Ramos (cell line): ENCODE data around the gene FAM241A.
"Not testable (repeated sequence)": the region's sequence is repeated elsewhere in the genome, so short reads cannot be mapped to it uniquely, and the experiment has no call there.

Experiments used
- in situ Hi-C: fragments of 300-500 bp; cut with MboI; formaldehyde crosslinking; loops from one replicate; pipeline ENCODE4 v1.14.3; 2022; ENCODE audit warnings: low sequenced_read_pairs; ENCODE audit not compliant: unreplicated experiment

The FAM241A gene

DNA sequence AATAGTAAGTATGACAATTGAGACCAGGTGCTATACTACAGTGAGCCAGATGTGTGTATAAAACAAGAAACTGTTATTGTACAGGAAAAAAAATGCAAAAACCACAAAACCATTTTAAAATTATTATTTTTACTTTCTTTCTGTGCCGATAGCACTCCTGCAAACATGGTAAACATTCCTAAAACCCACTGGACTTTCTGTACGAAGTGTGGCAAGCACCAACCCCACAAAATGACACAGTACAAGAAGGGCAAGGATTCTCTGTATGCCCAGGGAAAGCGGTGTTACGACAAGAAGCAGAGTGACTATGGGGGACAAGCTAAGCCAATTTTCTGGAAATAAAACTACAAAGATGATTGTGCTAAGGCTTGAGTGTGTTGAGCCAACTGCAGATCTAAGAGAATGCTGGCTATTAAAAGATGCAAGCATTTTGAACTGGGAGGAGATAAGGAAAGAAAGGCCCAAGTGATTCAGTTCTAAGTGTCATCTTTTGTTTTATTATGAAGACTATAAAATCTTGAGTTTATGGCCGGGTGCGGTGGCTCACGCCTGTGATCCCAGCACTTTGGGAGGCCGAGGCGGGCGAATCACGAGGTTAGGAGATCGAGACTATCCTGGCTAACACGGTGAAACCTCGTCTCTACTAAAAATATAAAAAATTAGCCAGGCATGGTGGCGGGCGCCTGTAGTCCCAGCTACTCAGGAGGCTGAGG is 26.0 kb downstream of the FAM241A start:
- in situ Hi-C loops, result not testable (repeated sequence)

DNA sequence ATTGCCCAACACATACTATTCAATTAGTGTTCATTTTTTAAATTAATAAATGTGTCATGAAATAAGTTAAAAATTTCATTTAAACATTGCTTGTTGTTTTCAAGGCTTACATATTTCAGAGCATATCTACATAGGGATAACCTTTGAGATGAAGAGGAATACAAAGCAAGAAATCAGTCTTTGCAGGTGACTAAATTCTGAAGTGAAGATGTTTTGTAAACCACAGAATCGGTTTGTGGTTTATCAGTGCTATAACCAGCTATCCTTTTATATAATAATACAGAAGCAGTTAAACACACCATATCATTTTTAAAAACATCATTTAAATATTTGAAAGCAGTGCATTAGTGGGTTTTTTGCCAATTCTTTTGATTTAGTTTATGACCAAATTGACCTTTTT is 26.9 kb downstream of the FAM241A start:
- in situ Hi-C loops, result no loop called here

DNA sequence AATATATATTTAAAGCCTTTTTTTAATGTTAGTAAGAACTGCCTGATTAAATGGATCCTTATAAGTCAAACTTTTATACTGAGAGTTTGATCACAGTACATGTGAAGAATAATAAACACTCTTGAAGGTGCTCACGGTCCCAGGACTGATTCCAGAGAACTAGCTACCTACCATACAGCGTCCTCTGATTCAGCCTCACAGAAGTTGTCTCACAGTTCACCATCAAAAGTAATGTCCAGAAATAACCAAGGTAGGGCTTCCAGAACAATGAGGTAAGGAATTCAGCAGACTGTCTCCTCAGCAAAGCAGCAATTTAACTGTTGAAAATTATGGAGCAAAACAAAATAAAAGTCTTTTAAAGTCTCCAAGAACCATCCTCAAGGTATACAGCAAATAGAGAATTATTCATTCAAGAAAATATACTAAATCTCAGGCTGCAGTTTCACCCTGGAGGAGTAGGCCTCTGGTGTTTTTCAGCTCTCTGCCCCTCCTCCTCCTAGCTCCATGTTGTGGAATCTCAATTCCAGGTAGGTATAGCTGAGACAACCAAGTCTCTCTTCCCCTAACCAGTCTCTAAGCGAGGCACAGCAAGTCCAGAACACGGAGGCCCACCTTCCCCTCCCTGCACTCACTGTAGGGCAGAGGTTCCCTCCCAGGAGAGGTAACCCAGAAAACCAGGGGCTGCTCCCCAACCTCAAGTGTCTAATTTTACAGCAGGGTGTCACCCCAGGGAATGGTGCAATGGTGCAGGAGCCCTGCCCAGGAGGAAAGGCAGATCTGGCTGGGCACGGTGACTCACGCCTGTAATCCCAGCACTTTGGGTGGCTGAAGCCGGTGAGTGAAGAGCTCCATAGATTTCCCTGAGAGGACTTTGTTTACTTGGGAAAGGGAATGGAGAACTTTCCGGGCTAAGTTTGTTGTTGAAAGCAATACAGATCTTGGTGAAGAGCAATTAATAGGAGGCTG is 28.6 kb downstream of the FAM241A start:
- in situ Hi-C loops, result no loop called here

DNA sequence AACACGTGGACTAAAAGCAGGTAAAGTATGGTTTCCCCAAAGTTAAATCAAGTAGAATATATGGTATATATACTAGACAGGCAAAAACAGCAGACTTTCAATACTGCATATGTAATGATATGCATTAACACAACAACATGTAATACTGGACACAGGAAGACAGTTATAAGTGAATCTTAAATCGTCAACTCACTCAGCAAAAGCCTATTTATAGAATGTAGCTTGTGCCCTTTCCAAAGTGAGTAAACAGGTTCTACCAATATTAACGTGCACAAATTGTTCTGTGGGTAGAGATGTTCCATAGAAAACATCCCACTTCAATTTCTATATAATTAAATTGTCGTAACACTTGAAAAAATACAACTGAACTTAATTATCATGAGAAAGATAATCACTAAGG is 30.6 kb downstream of the FAM241A start:
- in situ Hi-C loops, result no loop called here

DNA sequence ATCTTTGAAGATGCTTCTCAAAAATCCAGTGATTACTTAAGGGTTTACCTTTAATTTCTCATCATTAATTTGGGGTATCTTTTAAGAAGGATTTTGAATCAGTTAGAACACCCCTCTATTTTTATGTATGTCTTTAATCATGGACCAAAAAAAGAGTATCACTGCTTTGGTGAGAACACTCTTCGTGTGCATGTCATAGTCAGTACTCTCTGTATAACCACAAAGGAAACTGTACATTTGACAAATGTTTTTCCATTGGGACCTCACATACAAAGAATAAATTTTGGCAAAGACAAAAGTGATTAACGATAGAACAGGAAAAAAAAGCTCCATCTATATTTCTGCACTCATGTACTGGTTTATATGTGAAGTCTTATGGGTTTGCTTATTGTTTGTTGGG is 31.3 kb downstream of the FAM241A start:
- in situ Hi-C loops, result no loop called here

DNA sequence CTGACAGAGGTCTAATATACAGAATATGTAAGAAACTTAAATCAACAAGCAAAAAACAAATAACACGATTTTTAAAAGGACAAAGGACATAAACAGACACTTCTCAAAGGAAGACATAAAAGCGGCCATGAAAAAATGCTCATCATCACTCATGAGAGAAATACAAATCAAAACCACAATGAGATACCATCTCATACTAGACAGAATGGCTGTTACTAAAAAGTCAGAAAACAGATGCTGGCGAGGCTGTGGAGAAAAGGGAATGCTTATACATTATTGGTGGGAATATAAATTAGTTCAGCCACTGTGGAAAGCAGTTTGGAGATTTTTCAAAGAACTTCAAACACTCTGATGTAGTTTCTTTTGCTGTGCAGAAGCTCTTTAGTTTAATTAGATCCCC is 33.5 kb downstream of the FAM241A start:
- in situ Hi-C loops, result not testable (repeated sequence)

DNA sequence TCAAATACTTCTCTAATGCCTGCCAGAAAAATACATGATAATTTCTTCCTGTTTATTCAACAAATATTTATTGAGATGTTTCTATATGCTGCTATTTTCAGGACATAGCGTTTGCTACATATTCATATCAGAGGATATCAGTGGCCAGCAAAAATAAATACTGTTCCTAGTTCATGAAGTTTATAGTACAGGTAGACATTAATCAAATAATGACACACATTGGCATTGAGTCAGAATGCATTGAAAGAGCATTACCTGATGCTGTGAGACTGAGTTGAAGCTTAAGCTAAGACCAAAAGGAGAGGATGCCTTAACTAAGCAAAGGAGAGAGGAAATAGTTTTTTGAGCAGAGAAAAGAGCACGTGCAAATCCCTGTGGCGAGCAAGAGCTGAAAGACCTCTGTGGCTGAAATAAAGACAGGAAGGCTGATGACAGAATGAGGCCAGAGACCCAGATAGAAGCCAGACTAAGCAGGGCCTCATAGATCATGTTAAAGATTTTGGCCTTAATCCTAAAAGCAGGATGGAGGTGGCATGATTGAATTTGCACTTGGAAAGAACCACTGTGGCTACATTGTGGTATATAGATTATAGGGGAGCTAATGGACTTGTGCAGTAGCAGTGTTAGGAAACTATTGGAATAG is 36.2 kb downstream of the FAM241A start:
- in situ Hi-C loops, result no loop called here

DNA sequence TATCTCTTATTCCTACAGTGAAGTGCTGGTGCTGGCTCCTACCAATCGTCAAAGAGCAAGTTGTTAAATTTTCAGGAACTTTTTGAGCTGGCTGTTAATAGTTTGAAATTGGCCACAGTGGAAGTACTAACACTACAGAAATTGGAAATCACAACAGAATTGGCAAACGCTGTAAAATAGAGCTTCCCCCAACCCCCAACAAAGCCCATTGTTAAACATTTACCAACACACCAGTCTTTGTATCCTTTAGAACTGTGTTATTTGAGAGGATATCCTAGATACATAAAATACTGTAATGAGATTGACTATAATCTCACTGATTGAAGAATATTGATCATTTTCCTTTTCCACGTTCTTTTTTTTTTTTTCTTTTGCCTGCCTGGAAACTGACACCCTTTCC is 37.4 kb downstream of the FAM241A start:
- in situ Hi-C loops, result no loop called here

DNA sequence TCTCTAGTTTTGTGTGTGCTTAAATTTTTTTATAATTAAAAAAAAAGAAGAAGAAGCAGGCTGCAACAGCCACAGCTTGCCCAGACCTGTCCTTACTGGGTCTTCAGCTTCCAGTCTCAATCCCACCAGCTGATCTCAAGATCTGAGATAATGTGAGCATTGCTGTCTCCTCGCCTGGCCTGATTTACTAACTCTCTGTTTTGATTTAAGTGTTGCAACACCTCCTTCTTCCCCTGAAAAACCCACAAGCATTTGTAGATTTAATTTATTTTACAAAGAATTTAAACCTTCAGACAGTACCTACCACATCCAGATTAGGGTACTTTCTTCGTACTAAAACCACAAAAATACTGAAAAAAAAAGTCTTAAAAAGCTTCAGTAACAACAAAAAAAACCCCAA is 38.0 kb downstream of the FAM241A start:
- in situ Hi-C loops, result no loop called here

DNA sequence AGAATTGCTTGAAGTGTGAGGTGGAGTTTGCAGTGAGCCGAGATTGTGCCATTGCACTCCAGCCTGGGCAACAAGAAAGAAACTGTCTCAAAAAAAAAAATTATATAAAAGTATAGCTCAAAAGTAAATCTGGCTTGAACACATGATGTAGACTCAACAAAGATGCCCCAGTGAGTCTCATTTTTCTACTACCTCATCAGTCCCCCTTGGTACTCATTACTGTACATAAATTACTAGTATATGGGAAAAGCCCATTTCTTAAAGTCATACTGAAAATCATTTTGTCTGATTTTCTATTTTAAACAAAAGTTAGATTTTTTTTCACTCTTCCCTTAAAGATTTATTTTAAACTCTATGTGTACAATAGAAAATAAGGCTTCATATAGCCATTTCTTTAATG is 39.2 kb downstream of the FAM241A start:
- in situ Hi-C loops, result no loop called here

DNA sequence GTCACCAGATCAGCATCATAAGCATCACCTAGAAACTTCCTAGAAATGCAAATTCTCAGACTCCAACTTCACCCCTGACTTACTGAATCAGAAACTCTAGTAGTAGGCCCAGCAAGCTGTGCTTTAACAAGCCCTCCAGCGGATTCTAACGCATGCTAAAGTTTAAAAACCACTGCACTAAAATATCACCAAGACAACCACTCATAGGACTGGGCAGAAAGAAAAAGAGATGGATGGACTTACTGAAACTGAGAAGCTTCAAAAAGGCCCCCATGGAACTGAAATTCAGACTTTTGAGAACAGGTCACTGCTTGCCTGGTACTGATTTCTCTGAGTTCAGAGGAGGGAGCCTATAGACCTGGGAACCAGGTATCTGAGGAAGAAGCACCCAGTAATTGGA is 40.1 kb downstream of the FAM241A start:
- in situ Hi-C loops, result no loop called here

DNA sequence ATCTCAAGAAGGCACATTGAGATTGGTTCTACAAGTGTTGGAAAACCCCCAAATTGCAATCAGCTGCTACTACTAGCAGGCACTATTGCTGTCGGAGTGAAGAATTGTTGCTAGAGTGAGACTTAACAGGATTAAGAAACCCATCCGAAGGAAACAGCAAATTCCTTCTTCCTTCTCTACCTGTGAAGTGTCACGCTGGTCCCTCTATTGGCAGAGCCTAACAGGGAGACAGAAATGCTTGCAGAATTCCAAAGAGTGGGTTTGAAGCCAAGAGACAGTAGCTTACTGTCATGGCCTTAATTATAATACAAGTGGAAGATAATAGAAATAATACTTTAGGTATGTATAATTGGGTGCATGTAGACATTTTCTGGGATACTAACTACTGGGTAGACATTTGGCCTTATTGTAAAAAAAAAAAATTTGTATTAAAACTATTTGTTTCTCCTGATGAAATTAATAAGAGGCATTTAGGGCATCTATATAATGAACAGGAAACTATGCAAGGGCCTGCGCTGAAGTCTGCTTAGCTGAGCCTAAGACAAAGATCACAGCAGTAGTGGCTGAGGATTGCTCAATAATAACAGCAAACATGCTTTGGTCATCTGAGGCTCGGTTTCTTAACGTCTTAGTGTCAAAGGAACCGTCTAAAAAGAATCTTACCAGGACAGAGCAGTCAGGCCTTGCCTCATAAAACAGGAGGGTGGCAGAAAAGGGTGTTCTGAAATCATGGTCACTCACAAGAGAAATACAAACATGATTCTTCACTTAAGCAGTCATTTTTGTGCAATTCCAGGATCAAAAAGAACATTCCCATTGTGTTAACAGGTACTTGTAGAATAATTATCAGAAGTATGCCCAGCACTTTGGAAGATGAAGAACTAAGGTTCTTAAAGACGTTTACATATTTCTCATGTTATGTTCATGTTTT is 40.8 kb downstream of the FAM241A start:
- in situ Hi-C loops, result no loop called here

DNA sequence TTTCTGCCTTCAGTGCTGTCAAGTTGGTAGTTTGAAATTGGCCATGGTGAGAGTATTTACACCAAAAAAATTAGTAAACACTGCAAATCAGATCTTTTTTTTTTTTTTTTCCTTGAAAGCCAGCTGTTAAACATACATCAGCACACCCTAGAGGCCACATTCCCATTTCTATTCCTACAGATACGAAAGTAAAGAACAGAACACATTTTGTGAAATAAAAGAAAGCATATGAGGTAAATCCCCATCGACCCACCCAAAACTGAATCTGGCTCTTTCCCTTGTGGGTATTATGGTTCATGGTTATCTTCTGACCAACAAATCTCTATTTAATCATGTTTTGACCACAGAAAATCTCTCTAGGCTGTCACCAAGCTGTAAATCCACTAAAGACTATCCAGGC is 44.5 kb downstream of the FAM241A start:
- in situ Hi-C loops, result no loop called here

DNA sequence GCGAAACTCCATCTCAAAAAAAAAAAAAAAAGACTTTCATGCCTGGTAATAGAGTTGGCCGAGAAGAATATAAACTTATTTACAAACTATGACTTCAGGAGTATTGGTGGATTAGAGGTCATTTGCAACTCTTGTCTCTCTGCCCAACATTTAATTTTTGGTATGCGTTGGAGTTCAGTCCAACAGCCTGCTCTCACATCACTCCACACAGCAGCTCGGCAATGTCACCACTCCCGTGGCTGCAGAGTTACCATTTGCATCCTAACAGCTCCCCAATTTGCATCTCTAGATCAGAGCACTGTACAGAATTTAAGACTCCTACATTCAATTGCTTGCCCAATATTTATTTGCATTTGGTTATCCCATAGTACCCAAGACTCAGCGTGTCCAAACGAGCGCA is 45.4 kb downstream of the FAM241A start:
- in situ Hi-C loops, result no loop called here

DNA sequence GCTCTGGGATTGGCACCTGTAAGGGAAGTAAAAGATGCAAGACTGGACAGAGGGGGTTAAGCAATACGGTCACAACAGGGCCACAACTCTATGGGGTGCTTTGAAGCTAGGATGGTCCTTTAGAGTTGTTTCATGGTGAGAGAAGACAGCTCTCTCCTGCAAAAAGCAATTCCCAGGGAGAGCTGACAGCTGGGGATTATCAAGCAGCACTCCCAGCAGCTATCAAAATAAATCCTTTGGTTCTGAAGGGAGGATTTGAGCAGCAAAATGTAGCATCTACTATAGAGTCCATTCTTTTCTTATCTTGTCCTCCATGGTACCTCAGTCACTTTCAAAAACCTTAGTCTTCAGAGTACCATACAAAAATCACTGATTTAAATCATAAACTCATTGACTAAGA is 51.2 kb downstream of the FAM241A start:
- in situ Hi-C loops, result no loop called here

DNA sequence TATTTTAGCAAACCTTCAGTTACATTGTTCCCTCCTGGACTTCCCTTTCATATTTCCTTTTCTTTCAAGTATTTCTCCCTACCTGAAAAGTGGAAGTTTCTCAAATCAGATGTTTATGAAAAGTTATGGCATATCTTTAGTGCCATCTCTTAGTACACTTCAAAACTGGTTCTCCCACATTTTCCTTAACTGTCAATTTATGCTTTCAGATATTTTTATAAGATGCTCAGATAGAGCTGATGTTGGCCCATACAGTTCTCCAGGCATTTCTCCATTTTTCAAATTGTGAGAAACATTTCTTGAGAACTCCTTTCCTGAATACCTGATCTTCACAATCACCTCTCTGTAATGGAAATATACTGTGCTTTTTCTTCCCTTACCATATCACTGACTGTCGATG is 53.8 kb downstream of the FAM241A start:
- in situ Hi-C loops, result no loop called here

DNA sequence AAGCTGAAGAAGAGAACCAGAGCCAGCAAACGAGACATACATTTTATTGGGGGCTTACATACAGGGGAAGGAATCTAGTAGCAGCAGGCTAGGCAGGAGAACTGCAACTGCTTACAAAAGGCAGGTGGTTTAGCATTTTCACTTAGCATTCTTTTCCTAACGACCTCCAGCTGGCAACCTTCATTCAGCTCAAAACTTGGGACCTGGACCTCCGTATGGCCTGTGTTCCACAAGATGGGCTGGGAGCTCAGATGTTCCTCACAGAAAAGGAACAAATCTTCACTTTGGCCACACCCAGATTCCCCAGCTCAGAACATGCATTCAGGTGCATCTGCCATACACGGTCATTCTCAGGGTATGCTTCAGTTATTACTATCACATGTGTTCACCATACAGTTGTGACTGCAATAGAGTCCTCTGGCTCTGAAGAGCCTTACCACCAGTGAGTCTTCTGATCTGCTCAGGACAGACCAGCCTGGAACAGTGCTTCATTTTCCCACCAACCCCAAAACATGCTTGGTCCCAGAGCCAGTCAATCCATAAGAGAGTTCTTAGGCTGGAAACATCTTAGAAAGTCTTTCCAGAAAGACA is 56.8 kb downstream of the FAM241A start:
- in situ Hi-C loops, result no loop called here

DNA sequence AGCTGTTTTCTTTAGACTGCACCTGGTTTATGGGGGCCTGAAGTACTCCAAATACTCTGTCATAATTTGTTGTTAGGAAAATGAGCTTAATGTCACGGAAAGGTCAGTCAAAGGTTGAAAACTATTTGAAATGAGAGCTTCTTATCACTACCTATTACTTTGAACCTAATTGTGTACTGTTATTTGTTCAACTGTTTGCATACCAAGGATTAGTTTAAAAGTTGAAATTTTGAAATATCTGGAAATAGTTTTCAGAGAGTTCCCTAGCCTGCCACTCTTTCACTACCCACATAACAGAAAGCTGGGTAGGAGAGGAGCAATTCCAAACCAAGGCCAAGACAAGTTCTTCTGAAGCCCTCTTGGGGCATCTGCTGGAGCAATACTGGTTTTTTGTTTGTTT is 58.3 kb downstream of the FAM241A start:
- in situ Hi-C loops, result no loop called here

DNA sequence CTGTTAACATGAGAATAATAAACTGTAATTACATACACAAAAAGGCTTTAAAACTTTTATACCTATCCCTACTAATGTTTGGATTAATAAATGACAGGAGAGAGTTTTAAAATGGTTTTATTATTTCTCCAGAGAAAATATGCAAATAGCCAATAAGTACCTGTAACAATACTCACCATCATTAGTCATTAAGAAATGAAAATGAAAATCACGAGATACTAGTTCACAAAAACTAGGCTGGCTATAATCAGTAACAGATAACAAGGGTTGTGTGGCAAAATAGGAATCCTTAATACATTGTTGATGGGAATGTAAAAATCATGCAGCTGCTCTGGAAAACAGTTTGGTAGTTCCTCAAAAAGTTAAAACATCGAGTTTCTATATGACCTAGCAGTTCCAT is 61.2 kb downstream of the FAM241A start:
- in situ Hi-C loops, result no loop called here
